A673 (cell line): ENCODE results near the gene RMND5A.

ENCODE experiments used
- CTCF ChIP-seq: fragments of 300-800, 200-600 bp; sonication (generic); conservative IDR thresholded peaks from 2 replicates; pipeline ENCODE4 v1.5.1; 2017; ENCODE audit warnings: low read depth, mild to moderate bottlenecking, antibody characterized with exemption, low read length, moderate library complexity, mixed read lengths
- EZH2 ChIP-seq: fragments of 200-600 bp; sonication (generic); IDR thresholded peaks from 2 replicates; pipeline ENCODE4 v1.6.1; 2017; ENCODE audit warnings: borderline replicate concordance, low read depth, mild to moderate bottlenecking, mixed read lengths, antibody characterized with exemption, low read length; ENCODE audit not compliant: poor library complexity, severe bottlenecking

DNA sequence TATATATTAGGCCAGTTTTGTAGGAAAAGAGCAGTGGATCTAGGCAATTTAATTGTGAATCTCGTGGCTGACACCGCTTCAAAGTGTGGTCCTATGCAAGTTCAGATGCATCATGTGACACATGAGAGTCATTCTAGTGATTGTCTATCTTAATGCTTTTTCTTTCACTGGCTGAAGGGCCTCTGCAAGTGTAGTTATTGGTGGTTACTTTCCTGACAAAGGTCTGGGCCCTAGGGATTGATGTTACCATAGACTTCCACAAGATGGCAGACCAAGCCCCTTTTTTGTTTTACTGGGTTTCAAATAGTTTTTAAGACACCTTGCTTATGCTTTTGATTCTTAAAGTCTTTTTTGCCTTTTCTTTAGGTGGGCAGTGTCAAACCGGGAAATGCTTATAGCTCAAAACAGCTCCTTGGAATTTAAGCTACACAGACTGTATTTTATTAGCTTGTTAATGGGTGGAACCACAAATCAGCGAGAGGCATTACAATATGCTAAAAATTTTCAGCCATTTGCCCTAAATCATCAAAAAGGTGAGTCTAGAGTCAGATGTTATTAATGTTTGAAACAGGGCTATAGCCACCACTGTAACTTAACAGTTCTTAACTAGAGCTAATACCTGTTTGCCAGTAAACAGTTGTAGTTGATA lies 44.7 kb downstream of the RMND5A start:
- peak; percentile 69 for TF ChIP-seq CTCF
- no peak for TF ChIP-seq EZH2
